Activated naive CD8-positive, alpha-beta T cell treated with anti-CD3 and anti-CD28 coated beads, Interleukin-2, amount 10 ng/mL, durations not matched to agents 7 days and 5 days (primary cell): Measurements from ENCODE around the gene POLR1B. TPM values are rescaled to one million over a fixed set of nuclear protein-coding genes. Genes with fewer than 3 reads are reported as not detected.
A peak's percentile ranks its signal among the peaks of the same experiment; 100 is the strongest.
"Not testable (repeated sequence)": the region's sequence is repeated elsewhere in the genome, so short reads cannot be mapped to it uniquely, and the experiment has no call there.

Experiments used
- ATAC-seq: fragments of 150-1000 bp; cut with Tn5 transposase; one replicate; pipeline ENCODE4 v1.10.0; 2021; ENCODE audit warnings: low read depth, moderate library complexity
- POLR2A ChIA-PET: fragments of 350-600 bp; sonication (Branson Sonifier 250); formaldehyde crosslinking; loops from one replicate; lab custom pipeline; 2021; ENCODE audit warnings: antibody characterized with exemption; lab: Charles Lee
- DNase-seq: peaks from one replicate; pipeline ENCODE4 v3.0.0; 2021
- H3K27ac Mint-ChIP-seq: one replicate; pipeline ENCODE4 v1.8.0; 2022; ENCODE audit warnings: mild to moderate bottlenecking, mixed read lengths
- H3K27me3 Mint-ChIP-seq: one replicate; pipeline ENCODE4 v1.8.0; 2022; ENCODE audit warnings: mild to moderate bottlenecking, moderate library complexity, mixed read lengths
- H3K36me3 Mint-ChIP-seq: one replicate; pipeline ENCODE4 v1.8.0; 2021; ENCODE audit warnings: mild to moderate bottlenecking, mixed read lengths
- H3K4me1 Mint-ChIP-seq: one replicate; pipeline ENCODE4 v1.8.0; 2021; ENCODE audit warnings: mixed read lengths
- H3K4me3 Mint-ChIP-seq: one replicate; pipeline ENCODE4 v1.8.0; 2022; ENCODE audit warnings: mild to moderate bottlenecking, moderate library complexity, mixed read lengths
- H3K9me3 Mint-ChIP-seq: one replicate; pipeline ENCODE4 v1.8.0; 2021; ENCODE audit warnings: mixed read lengths
- total RNA-seq, 2 experiments: library from RNA; stranded (reverse); gene quantifications; one replicate each; pipeline ENCODE4 v1.2.3, GENCODE V29; 2021

The POLR1B gene, protein sequence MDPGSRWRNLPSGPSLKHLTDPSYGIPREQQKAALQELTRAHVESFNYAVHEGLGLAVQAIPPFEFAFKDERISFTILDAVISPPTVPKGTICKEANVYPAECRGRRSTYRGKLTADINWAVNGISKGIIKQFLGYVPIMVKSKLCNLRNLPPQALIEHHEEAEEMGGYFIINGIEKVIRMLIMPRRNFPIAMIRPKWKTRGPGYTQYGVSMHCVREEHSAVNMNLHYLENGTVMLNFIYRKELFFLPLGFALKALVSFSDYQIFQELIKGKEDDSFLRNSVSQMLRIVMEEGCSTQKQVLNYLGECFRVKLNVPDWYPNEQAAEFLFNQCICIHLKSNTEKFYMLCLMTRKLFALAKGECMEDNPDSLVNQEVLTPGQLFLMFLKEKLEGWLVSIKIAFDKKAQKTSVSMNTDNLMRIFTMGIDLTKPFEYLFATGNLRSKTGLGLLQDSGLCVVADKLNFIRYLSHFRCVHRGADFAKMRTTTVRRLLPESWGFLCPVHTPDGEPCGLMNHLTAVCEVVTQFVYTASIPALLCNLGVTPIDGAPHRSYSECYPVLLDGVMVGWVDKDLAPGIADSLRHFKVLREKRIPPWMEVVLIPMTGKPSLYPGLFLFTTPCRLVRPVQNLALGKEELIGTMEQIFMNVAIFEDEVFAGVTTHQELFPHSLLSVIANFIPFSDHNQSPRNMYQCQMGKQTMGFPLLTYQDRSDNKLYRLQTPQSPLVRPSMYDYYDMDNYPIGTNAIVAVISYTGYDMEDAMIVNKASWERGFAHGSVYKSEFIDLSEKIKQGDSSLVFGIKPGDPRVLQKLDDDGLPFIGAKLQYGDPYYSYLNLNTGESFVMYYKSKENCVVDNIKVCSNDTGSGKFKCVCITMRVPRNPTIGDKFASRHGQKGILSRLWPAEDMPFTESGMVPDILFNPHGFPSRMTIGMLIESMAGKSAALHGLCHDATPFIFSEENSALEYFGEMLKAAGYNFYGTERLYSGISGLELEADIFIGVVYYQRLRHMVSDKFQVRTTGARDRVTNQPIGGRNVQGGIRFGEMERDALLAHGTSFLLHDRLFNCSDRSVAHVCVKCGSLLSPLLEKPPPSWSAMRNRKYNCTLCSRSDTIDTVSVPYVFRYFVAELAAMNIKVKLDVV
- total RNA-seq: 10 to 100 TPM; 27.2 to 27.3 TPM

DNA sequence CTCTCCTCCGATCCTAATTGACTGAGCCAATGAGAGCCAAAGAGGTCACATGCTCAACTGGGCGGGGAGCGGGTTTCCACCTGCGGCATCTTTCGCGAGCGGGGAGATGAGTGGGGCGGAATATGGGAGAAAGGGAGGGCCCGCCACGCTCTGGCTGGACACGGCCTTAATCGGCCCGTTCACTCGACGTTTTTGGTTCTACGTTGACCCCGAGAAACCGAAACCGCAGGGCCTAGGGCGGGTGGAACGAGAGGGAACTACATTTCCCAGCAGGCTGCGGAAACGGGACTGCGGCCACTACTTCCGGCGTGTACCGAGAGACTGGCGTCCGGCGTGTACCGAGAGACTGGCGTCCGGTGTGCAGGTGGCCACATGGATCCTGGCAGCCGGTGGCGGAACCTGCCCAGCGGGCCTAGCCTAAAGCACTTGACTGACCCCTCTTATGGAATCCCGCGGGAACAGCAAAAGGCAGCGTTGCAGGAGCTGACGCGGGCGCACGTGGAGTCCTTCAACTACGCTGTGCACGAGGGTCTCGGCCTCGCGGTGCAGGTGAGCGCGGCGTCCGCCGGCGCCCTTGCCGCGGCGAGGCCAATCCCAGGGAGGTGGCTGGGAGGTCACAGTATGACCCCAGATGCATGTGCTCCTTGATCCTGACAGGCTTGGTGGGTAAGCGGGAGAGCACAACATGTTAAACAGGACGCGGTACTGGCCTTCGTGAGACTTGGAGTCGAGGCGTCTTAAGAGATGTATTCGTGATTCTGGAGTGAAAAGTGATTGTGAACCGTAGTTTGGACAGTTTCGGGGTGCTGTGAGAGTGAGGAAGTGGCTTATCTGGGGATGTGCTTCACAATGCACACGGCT lies at the start of gene POLR1B:
POLR1B (plus strand) TSS at position 343 of the 861 bp plus-strand sequence; CDS start at position 373, 30 bp downstream.
- peaks cover 4% of the 10 kb centered on the region for H3K36me3 Mint-ChIP-seq
- DNase-seq (peak; percentile 85), ATAC-seq (peak; percentile 85)
- no peak within 1 kb of the TSS for H3K4me3 Mint-ChIP-seq
- peaks cover 15% of the 10 kb centered on the region for H3K4me1 Mint-ChIP-seq
- no peaks in the 10 kb centered on the region for H3K27me3 Mint-ChIP-seq
- no peaks in the 10 kb centered on the region for H3K9me3 Mint-ChIP-seq
- no peak within 1 kb of the TSS for H3K27ac Mint-ChIP-seq
- POLR2A ChIA-PET: interaction anchor here (0.5 kb wide), 1 partner anchor 463 kb away, joined by 3 read pairs; no protein-coding TSS in a partner anchor

DNA sequence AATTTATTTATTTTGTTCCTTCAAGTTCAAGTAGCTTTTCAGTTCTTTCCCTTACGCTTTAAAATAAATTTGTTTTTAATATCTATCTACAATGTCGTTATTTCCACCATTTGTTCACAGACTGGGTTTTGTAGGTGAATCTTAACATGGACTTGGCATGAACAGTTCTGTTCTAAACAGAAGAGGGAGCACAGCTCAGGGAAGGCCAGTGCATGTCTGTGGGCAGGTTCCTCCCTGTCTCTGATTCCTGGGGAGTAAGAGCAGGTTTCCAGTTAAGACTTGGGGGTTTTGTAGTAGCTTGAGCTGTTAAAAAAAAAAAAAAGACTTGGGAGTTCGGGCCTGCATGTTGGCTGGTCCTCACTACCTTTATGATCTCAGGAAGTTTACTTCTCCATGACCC lies 49.2 kb upstream of the POLR1B start:
- H3K4me3 Mint-ChIP-seq: no peak overlapping the region
- no peak for DNase-seq
- no peak for ATAC-seq
- H3K36me3 Mint-ChIP-seq: peaks cover 3% of the 10 kb centered on the region
- no peaks in the 10 kb centered on the region for H3K9me3 Mint-ChIP-seq
- H3K27ac Mint-ChIP-seq: no peak overlapping the region
- POLR2A ChIA-PET: interaction anchor here (0.6 kb wide), 1 partner anchor 19 kb away, joined by 4 read pairs; no protein-coding TSS in a partner anchor
- no peaks in the 10 kb centered on the region for H3K4me1 Mint-ChIP-seq
- no peaks in the 10 kb centered on the region for H3K27me3 Mint-ChIP-seq

DNA sequence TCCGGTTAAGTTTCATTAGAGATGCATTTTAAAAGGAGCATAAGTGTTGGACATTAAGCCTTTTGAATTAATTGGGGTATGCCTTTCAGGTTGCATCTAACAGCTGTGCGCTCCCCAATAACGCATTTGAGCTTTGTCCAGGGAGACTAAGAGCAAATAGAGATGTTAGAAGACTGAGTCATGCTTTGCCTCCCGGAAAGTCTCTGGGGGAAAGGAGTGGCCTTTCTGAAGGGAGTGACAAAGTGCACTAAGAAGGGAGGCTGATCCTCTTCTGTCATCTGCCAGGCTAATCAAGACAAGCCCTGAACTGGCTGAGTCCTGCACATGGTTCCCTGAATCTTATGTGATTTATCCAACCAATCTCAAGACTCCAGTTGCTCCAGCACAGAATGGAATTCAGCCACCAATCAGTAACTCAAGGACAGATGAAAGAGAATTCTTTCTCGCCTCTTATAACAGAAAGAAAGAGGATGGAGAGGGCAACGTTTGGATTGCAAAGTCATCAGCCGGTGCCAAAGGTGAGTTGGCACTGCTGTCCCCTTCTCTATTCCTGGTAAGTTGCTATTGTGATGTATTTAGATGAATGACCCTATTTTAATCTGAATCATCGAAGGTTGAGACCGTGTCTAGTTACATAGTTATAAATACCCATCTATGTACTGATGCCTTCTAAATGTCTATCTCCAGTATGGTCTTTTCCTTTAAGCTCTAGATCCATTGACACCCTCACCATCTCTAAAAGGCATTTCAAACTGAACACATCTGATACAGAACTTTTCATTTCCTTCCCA lies 48.2 kb upstream of the POLR1B start:
- no peaks in the 10 kb centered on the region for H3K4me1 Mint-ChIP-seq
- no peaks in the 10 kb centered on the region for H3K27me3 Mint-ChIP-seq
- DNase-seq: no peak
- H3K27ac Mint-ChIP-seq: no peak overlapping the region
- peaks cover 3% of the 10 kb centered on the region for H3K36me3 Mint-ChIP-seq
- H3K9me3 Mint-ChIP-seq: no peaks in the 10 kb centered on the region
- no peak overlapping the region for H3K4me3 Mint-ChIP-seq
- POLR2A ChIA-PET: no interaction called here
- ATAC-seq: no peak

DNA sequence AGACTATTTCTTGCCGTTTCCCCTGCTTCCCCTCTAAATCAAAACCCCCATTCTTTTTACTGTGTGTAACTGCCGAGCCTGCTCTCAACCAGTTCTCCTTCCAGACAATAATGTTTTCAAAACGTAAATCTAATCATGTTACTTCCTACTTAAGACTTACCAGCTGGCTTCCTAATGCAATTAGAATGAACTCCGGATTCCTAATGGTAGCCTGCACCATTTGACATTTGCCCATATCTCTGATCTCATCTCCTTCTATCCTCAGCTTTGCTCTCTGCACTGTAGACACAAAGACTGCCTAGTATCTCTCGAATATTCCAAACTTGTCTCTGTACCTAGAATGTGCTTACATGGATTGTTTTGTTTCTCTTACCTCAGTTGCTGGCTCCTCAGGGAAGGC lies 47.4 kb upstream of the POLR1B start:
- ATAC-seq (no peak), DNase-seq (no peak)
- POLR2A ChIA-PET: no interaction called here
- H3K27ac Mint-ChIP-seq: no peak overlapping the region
- H3K4me3 Mint-ChIP-seq: no peak overlapping the region
- H3K27me3 Mint-ChIP-seq: no peaks in the 10 kb centered on the region
- no peaks in the 10 kb centered on the region for H3K4me1 Mint-ChIP-seq
- no peaks in the 10 kb centered on the region for H3K9me3 Mint-ChIP-seq
- H3K36me3 Mint-ChIP-seq: peaks cover 1% of the 10 kb centered on the region

DNA sequence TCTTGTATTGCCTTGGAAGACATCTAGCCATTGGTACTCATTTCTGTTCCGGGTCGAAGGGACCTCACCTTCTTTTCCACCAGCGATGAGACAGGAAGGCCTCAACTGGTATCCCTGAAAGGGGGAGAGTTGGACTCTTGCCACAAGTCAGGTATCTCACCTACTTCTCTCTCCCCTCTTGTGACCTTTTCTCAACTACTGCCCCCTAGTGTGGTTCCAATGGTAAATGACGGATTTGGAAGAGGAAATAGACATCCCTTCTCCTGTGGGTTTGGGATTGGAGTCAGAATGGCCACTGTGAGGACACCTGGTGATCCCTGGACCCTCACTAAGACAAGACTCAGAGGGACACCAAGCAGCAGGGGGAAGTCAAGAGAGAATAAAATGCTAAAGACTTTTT lies 46.4 kb upstream of the POLR1B start:
- POLR2A ChIA-PET, H3K27ac Mint-ChIP-seq, H3K4me3 Mint-ChIP-seq, H3K27me3 Mint-ChIP-seq, H3K9me3 Mint-ChIP-seq, DNase-seq, ATAC-seq, H3K4me1 Mint-ChIP-seq, H3K36me3 Mint-ChIP-seq: not testable (repeated sequence)

DNA sequence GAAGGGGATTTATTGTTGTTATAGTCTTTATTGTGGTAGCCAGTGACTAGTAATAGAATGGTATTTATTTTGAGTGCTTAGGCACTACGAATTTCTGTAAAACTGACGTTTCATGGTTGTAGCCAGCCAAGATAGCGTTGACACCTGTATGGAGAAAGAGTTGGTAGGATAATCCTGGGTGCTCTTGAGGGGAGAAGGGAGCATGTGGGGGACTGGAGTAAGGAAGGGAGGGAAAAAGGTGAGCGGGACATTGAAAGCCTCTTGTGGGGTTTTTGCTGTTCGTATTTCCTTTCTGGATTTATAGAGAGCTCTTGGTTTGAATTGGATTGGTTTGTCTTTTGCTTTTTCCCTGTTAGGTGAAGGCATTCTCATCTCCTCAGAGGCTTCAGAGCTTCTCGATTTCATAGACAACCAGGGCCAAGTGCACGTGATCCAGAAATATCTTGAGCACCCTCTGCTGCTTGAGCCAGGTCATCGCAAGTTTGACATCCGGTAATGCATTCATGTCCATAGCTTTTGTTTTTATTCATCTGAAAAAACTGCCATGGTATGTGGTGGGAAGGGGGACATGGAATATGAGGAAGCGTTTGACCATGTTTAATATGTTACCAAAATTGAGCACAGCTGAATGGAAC lies 41.3 kb upstream of the POLR1B start:
- H3K27me3 Mint-ChIP-seq, DNase-seq, H3K4me1 Mint-ChIP-seq, H3K9me3 Mint-ChIP-seq, H3K4me3 Mint-ChIP-seq, H3K27ac Mint-ChIP-seq: not testable (repeated sequence)
- POLR2A ChIA-PET: interaction anchor here (0.6 kb wide), 1 partner anchor 17 kb away, joined by 3 read pairs; no protein-coding TSS in a partner anchor
- peak; percentile 78 for ATAC-seq
- peaks cover 11% of the 10 kb centered on the region for H3K36me3 Mint-ChIP-seq

DNA sequence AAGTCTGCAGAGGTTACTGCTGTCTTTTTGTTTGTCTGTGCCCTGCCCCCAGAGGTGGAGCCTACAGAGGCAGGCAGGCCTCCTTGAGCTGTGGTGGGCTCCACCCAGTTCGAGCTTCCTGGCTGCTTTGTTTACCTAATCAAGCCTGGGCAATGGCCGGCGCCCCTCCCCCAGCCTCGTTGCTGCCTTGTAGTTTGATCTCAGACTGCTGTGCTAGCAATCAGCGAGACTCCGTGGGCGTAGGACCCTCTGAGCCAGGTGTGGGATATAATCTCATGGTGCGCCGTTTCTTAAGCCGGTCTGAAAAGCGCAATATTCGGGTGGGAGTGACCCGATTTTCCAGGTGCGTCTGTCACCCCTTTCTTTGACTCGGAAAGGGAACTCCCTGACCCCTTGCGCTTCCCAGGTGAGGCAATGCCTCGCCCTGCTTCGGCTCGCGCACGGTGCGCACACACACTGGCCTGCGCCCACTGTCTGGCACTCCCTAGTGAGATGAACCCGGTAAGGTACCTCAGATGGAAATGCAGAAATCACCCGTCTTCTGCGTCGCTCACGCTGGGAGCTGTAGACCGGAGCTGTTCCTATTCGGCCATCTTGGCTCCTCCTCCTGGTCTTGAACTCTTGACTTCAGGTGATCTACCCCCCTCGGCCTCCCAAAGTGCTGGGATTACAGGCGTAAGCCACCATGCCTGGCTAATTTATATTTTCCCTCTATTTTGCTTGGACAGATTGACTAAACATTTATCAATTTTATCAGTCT lies 32.8 kb upstream of the POLR1B start:
- H3K4me1 Mint-ChIP-seq, DNase-seq, H3K36me3 Mint-ChIP-seq, H3K27me3 Mint-ChIP-seq, ATAC-seq, H3K9me3 Mint-ChIP-seq, H3K27ac Mint-ChIP-seq, H3K4me3 Mint-ChIP-seq, POLR2A ChIA-PET: not testable (repeated sequence)

DNA sequence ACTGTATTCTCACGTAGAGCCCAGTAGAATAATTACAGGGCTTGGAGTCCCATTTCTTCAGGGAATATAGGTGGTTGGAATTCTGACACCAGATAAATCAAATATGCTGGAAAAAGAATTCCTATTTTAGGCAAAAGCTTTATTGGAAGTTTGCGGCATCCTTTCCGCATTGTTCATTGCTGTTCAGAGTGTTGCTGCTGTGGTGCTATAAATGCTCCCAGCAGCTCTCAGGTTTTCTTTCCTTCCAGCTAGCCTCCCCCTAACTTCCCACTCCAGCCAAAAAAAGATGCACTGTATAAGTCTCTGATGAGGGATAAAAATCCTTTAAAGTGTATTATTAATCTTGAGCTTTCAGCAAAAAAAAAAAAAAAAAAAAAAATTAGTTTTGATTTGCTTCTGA lies 25.5 kb upstream of the POLR1B start:
- Mint-ChIP-seq H3K4me3 (no peak overlapping the region), H3K36me3 (peaks cover 35% of the 10 kb centered on the region), H3K27me3 (no peaks in the 10 kb centered on the region), H3K9me3 (peaks cover 1% of the 10 kb centered on the region), H3K4me1 (peaks cover 5% of the 10 kb centered on the region), H3K27ac (no peak overlapping the region)
- DNase-seq (no peak), ATAC-seq (no peak)
- POLR2A ChIA-PET: no interaction called here

DNA sequence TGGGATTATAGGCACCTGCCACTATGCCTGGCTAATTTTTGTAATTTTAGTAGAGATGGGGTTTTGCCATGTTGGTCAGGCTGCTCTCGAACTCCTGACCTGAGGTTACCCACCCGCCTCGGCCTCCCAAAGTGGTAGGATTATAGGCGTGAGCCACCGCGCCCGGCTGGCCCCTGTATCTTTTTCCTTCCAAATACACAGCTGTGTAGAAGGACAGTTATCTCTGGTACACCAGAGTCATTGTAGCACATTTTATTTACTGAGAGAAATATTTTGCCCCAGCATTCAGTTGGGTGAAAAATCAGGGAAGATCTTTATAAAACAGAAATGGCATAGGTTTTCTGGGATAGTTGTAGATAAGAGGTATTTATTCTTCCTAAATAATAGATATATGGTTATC lies 23.5 kb upstream of the POLR1B start:
- Mint-ChIP-seq H3K4me3 (no peak overlapping the region), H3K9me3 (peaks cover 1% of the 10 kb centered on the region), H3K4me1 (peaks cover 8% of the 10 kb centered on the region), H3K27ac (no peak overlapping the region), H3K27me3 (no peaks in the 10 kb centered on the region), H3K36me3 (peaks cover 54% of the 10 kb centered on the region)
- POLR2A ChIA-PET: no interaction called here
- no peak for DNase-seq
- ATAC-seq: no peak

DNA sequence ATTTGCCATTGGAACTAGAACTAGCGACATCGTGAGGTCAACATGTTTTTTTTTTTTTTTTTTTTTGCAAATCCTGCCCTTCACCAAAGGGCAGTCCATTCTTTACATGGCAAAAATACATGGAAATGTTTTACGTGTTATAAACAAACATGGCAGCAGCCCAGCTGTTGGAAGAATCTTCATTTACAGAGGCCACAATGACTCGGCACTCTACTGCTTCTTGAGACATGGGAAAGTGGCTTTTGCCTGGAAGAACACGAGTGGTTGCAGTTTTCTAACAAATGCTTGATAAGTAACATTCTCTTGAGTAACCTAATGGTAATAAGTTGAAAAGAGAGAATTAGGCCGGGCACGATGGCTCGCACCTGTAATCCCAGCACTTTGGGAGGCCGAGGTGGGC lies 22.8 kb upstream of the POLR1B start:
- peaks cover 8% of the 10 kb centered on the region for H3K4me1 Mint-ChIP-seq
- H3K9me3 Mint-ChIP-seq: peaks cover under 1% of the 10 kb centered on the region
- H3K36me3 Mint-ChIP-seq: peaks cover 57% of the 10 kb centered on the region
- no peak overlapping the region for H3K27ac Mint-ChIP-seq
- no peak overlapping the region for H3K4me3 Mint-ChIP-seq
- POLR2A ChIA-PET: no interaction called here
- DNase-seq: no peak
- H3K27me3 Mint-ChIP-seq: no peaks in the 10 kb centered on the region
- ATAC-seq: no peak

DNA sequence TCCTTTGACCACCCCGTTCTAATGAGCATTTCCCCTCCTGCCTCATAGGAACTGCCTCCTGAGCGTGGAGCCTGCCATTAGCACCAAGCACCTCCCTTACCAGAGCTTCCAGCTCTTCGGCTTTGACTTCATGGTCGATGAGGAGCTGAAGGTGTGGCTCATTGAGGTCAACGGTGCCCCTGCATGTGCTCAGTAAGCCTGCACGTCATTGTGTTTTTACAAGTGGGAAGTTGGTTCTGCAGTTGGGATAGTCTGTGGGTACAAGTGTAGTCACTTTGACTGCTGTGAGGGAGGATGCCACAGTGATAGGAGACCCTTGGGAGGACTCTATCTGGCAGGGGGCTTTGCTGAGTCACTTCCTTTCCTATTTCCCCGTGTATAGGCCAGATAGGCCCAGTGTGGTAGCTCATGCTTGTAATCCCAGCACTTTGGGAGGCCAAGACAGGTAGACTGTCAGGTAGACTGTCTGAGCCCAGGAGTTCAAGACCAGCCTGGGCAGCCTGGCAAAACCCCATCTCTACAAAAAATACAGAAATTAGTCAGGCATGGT lies 22.0 kb upstream of the POLR1B start:
- no peak for DNase-seq
- ATAC-seq: no peak
- Mint-ChIP-seq H3K27ac (peak overlapping the region; percentile 51), H3K4me1 (peaks cover 9% of the 10 kb centered on the region), H3K9me3 (no peaks in the 10 kb centered on the region), H3K27me3 (no peaks in the 10 kb centered on the region), H3K4me3 (no peak overlapping the region), H3K36me3 (peaks cover 55% of the 10 kb centered on the region)
- POLR2A ChIA-PET: no interaction called here
